Osteocyte (in vitro differentiated cells): Measurements from ENCODE around the gene CCNK. TPM values are rescaled to one million over a fixed set of nuclear protein-coding genes. Genes with fewer than 3 reads are reported as not detected.

ENCODE experiments used
- DNase-seq: peaks from one replicate; pipeline ENCODE4 v3.0.0; 2021; ENCODE audit warnings: mixed read lengths; ENCODE audit not compliant: unreplicated experiment; ENCODE audit errors: extremely low spot score
- H3K27ac Mint-ChIP-seq: one replicate; pipeline ENCODE4 v1.8.0; 2021; ENCODE audit warnings: mild to moderate bottlenecking, mixed read lengths; ENCODE audit not compliant: unreplicated experiment
- H3K27me3 Mint-ChIP-seq: one replicate; pipeline ENCODE4 v1.8.0; 2021; ENCODE audit warnings: mixed read lengths; ENCODE audit not compliant: unreplicated experiment
- H3K36me3 Mint-ChIP-seq: one replicate; pipeline ENCODE4 v1.8.0; 2021; ENCODE audit warnings: mixed read lengths; ENCODE audit not compliant: unreplicated experiment
- H3K4me1 Mint-ChIP-seq: one replicate; pipeline ENCODE4 v1.8.0; 2021; ENCODE audit warnings: mixed read lengths; ENCODE audit not compliant: unreplicated experiment
- H3K4me3 Mint-ChIP-seq: one replicate; pipeline ENCODE4 v1.8.0; 2021; ENCODE audit warnings: mild to moderate bottlenecking, moderate library complexity, mixed read lengths; ENCODE audit not compliant: unreplicated experiment
- H3K9me3 Mint-ChIP-seq: one replicate; pipeline ENCODE4 v1.8.0; 2021; ENCODE audit warnings: mixed read lengths; ENCODE audit not compliant: unreplicated experiment
- CTCF ChIP-seq: fragments of 200-600 bp; sonication (generic); IDR thresholded peaks from 2 replicates; pipeline ENCODE4 v1.5.0; 2021; ENCODE audit warnings: antibody characterized with exemption, mild to moderate bottlenecking, moderate library complexity
- total RNA-seq: library from RNA; stranded (reverse); gene quantifications from 2 replicates; pipeline ENCODE4 v1.2.1, GENCODE V29; 2021

The CCNK gene
- total RNA-seq, 1 donor from 2014 or later = 57.4 TPM

GRCh38 chr14:99535908-99536778, 54.9 kb downstream of the CCNK start:
- H3K27ac Mint-ChIP-seq = no peak overlapping the region

GRCh38 chr14:99537399-99537798, 56.2 kb downstream of the CCNK start:
- no peaks in the 10 kb centered on the region for H3K9me3 Mint-ChIP-seq
- no peak for DNase-seq
- H3K27ac Mint-ChIP-seq = no peak overlapping the region
- H3K36me3 Mint-ChIP-seq = no peaks in the 10 kb centered on the region
- H3K4me1 Mint-ChIP-seq = peaks cover 53% of the 10 kb centered on the region
- no peak for TF ChIP-seq CTCF
- no peaks in the 10 kb centered on the region for H3K27me3 Mint-ChIP-seq
- no peak overlapping the region for H3K4me3 Mint-ChIP-seq

More at GRCh38 chr14:99535908-99536778, 54.9 kb downstream of the CCNK start:
- no peak for TF ChIP-seq CTCF
- no peaks in the 10 kb centered on the region for H3K9me3 Mint-ChIP-seq
- no peaks in the 10 kb centered on the region for H3K36me3 Mint-ChIP-seq
- DNase-seq = no peak
- no peaks in the 10 kb centered on the region for H3K27me3 Mint-ChIP-seq
- peaks cover 56% of the 10 kb centered on the region for H3K4me1 Mint-ChIP-seq
- no peak overlapping the region for H3K4me3 Mint-ChIP-seq

- Mint-ChIP-seq H3K4me1 (peaks cover 47% of the 10 kb centered on the region), H3K36me3 (no peaks in the 10 kb centered on the region), H3K27me3 (no peaks in the 10 kb centered on the region), H3K4me3 (no peak overlapping the region), H3K9me3 (no peaks in the 10 kb centered on the region), H3K27ac (peak overlapping the region; percentile 23)
- DNase-seq = no peak
- TF ChIP-seq CTCF = no peak
Observed at GRCh38 chr14:99538275-99538674, 57.1 kb downstream of the CCNK start.

- no peak overlapping the region for H3K4me3 Mint-ChIP-seq
- no peak for DNase-seq
- peaks cover 47% of the 10 kb centered on the region for H3K4me1 Mint-ChIP-seq
- no peaks in the 10 kb centered on the region for H3K36me3 Mint-ChIP-seq
- TF ChIP-seq CTCF = no peak
- no peaks in the 10 kb centered on the region for H3K27me3 Mint-ChIP-seq
- peak overlapping the region; percentile 23 for H3K27ac Mint-ChIP-seq
- H3K9me3 Mint-ChIP-seq = no peaks in the 10 kb centered on the region
Observed at GRCh38 chr14:99538733-99539132, 57.5 kb downstream of the CCNK start.

- Mint-ChIP-seq H3K27ac (no peak overlapping the region), H3K4me3 (no peak overlapping the region), H3K9me3 (no peaks in the 10 kb centered on the region), H3K27me3 (no peaks in the 10 kb centered on the region), H3K36me3 (no peaks in the 10 kb centered on the region), H3K4me1 (peaks cover 42% of the 10 kb centered on the region)
- TF ChIP-seq CTCF = no peak
- DNase-seq = no peak
Observed at GRCh38 chr14:99539491-99539890, 58.3 kb downstream of the CCNK start.
